ENCODE data around the gene EPB41L5.

GRCh38 chr2:120225549-120226065, 212.7 kb downstream of the EPB41L5 start:
- TF ChIP-seq CTCF (IDR thresholded peaks at IDR 0.05) (no peak), POLR2A (IDR thresholded peaks at IDR 0.05) (no peak), POLR2AphosphoS5 (IDR thresholded peaks at IDR 0.05) (no peak)

Data from breast epithelium (tissue), 3 donors.